HG02840 (cell line): ENCODE measurements around the gene LBHD2.

ENCODE experiments used
- ATAC-seq: cut with Tn5 transposase; IDR thresholded peaks from one replicate; pipeline ENCODE4 v1.9.1; 2021; ENCODE audit warnings: mild to moderate bottlenecking, moderate library complexity, moderate number of reproducible peaks; ENCODE audit not compliant: unreplicated experiment, low FRiP score

Gene LBHD2

DNA sequence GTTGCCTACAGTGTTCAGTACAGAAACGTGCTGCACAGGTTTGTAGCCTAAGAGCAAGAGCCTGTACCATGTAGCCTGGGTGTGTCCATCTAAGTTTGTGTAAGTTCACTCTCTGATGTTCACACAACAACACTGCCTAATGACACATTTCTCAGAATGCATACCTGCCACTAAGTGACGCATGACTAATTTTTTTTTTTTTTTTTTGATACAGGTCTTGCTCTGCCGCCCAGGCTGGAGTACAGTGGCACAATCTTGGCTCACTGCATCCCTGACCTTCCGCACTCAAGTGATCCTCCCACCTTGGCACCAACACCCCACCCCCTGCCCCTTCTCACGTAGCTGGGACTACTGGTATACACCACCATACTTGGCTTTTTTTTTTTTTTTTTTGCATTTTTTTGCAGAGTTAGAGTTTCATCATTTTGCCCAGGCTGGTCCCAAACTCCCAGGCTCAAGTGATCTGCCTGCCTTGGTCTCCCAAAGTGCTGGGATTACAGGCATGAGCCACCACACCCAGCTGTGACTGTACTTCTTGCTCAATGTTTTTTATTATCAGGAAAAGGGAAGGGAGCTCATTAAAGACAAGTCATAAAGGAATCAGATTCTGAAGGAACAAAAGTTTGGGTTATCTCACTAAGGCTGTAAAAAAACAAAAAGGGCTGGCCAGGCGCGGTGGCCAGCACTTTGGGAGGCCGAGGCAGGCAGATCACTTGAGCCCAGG lies 16.6 kb upstream of the LBHD2 start:
- ATAC-seq, result no peak

DNA sequence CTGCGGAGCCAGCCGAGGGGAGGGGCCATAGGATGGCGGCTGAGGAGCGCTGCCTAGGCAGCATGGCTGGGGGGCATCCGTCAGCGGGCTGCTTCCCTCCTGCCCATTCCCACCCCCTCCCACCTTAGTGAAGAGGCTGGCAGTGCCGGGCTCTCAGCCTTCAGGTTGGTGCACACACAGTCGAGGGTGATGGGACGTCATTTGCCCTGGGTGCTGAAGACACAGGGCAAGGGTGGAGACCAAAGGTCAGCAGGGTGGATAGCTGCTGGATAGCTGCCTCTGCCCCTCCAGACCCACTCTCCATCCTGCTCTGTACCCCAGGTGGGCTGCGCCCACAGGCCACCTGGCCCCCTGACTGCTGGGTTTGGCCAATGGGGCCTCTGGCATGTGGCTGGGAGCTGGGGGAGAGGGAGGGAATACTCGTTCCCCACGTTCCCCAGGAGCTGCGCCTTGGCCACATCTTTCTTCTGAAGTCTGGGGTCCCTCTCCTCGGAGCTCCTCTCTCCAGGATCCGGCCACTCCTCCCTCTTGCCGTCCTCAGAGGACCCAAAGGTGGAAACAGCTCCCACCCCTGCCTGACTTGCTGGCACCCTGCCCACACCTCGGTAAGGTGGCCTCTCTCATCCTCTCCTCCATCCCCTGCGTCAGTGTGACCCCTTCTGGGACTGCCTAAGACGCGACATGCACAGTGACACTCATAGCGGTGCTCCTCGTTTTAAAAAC lies 15.5 kb upstream of the LBHD2 start:
- ATAC-seq, result no peak

DNA sequence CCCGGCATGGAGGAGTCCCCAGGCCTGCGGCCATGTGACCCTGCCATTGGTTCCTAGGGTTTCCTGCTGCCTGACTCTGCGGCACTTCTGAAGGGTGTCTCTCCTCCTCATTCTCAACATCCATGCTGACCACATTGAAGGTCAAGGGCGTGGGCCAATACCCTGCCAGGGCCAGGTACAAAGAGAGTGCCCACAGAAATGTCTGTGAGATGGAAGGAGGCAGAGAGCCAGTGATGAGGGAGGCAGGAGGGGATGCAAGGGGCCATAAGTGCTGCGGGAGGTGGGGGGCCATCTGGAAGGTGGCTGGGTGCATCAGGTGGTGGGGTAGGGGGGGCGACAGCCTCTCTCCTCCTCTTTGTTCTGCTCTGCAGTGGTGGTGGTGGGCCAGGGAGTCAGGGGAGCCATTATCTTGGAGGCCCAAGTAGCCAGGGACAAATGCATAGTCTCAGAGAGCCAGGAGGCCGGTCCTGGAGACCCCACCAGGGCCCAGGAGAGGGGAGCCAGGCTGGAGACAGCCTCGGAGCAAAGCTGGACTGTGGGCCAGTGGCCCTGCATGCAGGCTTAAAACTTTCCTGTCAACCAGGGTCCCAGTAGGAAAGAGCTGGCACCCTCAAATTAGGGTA lies 13.6 kb upstream of the LBHD2 start:
- ATAC-seq, result no peak

DNA sequence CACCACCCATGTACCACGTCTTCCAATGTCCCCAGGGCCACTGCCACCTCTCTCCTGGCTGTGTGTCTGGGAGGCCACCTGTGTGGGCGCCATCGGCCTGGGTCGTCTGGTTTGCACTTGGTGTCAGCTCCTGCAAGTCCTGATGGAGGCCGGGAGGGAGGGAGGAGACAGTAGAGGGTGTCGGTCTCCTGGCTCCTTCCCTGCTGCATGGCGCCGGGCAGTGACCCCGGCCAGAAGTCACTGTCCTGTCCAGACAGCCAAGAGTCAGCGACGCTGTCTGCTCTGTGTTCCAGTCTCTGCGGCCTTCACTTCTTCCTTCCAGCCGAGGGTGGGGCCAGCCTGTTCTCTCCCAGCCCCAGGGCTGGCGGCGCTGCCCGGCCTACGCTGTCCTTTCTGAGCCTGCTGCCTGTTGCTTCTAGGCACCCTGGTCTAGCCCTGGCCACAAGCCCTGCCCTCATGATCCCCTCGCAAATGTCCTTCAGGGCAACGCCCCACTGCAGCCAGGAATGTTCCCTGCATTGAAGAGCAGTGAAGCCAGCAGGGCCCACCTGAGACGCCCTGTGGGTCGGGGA lies 13.0 kb upstream of the LBHD2 start:
- no peak for ATAC-seq

- no peak for ATAC-seq
Measured at GRCh38 chr14:103071544-103072251, 12.3 kb upstream of the LBHD2 start.

DNA sequence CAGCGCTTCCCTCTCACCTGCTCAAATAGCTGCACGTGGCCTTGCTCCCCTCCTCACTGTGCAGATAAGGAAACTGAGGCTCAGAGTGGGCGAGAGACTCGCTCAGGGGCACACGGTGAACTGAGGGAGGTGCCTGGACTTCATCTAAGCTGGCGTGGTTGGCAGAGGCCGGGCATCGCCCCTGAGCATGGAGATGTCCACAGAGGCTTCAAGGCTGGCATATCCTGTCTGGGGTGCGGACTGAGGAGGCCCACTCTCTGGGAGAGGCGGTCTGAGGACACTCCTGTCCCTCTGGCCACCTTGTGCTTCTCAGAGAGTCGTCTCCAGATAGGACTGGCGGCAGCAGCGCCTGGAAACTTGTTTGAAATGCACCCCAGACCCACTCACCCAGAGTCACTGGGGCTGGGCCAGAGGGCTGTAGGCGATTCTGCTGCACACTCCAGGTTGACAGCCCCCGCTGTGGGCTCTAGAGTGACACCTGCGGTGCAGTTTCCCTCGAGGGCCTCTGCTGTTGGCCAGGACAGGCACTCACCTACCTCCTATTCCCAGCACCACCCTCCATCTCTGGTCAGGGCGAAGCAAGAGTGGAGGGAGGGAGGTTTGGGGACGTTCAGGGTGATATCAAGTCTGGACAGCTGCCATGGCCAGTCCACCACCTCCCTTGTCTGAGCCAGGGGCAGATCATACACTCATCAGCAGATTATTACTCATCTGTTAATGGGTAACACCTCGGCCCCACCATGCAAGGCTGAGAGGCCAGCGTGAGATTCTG lies 11.2 kb upstream of the LBHD2 start:
- ATAC-seq, result no peak

GRCh38 chr14:103073367-103073875 lies 10.6 kb upstream of the LBHD2 start:
- no peak for ATAC-seq

DNA sequence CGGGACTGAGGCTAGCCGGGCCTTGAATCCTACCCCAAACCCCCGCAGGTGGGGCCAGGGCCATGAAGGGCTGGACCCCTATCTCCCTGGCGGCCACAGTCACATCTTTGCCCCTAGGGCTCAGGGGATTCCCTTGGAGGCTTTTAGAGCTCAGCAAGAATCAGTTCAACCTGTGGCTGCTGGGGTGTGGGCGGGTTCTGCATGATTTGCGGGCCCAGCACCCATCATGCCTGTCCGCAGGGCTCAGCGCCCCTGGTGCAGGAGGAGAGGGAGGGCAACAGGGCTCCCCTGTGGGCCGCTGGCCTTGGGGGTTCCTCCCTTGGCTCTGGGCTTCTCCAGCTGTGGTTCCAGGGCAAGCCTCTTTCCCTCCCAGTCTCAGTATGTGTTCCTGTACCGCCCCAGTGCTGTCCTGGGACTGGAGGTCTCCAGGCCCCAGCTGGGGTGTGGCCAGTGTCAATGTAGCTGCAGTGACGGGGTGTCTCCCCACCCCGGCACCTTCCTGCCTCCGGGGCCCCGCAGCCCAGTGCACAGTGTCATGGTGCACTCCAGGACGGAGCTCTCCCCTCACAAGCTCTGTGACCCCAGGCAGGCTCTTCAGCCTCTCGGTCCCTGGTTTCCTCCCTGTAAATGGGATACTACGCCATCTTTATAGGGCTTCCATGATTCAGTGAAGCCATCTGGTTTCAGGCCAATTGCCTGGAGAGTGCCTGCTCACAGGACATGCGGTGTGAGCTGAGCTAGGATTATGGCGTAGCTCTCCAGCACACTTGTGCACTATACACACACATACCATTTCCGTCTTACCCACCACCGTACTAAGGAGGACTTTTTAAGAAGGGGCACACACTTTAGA lies 9.9 kb upstream of the LBHD2 start:
- ATAC-seq, result no peak

GRCh38 chr14:103074729-103075367 lies 9.2 kb upstream of the LBHD2 start:
- no peak for ATAC-seq

DNA sequence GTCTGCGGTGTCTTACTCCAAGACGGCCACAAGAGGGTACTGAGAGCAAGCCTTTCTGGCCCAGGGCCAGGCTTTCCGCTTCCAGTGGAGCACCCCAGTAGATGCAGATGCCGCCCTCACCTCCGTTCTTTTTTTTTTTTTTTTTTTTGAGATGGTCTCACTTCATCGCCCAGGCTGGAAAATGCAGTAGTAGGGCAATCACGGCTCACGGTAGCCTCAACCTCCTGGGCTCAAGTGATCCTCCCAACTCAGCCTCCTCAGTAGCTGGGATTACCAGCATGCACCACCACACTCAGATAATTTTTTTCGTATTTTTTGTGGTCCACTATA lies 5.6 kb upstream of the LBHD2 start:
- ATAC-seq, result no peak

DNA sequence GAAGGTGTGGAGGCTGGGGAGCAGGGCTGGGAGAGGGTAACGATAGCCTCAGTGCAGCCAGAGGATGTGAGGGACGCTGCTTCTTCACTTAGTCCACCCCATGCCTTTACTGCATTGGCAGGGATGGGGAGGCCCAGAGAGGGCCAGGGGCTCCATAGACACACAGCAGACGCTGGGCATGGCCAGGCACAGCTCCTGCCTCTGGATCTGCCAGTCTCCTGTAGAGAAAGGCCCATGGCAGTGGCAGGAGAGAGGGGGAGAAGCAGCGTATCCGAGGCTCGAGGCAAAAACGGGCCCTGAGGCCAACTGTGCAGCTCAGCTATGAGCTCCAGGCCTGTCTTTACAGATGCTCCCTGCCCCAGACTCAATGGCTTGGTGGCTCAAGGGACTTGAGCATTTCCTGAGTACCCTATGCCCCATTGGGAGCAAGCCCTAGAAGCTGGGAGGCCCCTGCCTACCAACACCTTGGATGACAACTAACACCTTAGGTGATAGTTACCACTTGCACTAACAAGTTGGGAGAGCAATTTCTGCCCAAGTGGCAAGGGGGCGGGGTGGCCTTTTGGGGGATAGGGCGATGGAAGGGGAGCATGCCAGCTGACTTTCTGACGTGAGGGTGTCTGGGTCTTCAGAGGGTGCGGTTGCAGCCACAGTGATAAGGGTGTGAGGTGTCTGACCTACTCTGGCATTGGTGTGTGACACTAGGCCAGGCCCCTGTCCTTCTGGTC lies 5.0 kb upstream of the LBHD2 start:
- ATAC-seq, result no peak

DNA sequence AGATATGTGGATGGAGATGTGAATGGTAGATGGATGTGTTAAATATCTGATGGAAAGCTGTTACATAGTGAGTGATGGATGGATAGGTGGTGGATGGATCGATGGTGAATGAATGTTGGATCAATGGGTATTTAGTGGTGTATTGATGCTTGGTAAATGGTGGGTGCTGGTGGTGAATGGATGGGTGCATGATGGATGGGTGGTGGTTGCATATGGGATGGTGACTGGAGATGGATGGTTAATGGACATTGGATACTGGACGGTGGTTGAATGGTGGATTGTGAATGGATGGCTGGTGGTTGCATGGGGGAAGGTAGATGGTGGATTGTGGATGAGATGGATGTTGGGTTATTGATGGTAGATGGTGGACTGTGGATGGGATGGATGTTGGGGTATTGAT lies 2.1 kb upstream of the LBHD2 start:
- no peak for ATAC-seq

DNA sequence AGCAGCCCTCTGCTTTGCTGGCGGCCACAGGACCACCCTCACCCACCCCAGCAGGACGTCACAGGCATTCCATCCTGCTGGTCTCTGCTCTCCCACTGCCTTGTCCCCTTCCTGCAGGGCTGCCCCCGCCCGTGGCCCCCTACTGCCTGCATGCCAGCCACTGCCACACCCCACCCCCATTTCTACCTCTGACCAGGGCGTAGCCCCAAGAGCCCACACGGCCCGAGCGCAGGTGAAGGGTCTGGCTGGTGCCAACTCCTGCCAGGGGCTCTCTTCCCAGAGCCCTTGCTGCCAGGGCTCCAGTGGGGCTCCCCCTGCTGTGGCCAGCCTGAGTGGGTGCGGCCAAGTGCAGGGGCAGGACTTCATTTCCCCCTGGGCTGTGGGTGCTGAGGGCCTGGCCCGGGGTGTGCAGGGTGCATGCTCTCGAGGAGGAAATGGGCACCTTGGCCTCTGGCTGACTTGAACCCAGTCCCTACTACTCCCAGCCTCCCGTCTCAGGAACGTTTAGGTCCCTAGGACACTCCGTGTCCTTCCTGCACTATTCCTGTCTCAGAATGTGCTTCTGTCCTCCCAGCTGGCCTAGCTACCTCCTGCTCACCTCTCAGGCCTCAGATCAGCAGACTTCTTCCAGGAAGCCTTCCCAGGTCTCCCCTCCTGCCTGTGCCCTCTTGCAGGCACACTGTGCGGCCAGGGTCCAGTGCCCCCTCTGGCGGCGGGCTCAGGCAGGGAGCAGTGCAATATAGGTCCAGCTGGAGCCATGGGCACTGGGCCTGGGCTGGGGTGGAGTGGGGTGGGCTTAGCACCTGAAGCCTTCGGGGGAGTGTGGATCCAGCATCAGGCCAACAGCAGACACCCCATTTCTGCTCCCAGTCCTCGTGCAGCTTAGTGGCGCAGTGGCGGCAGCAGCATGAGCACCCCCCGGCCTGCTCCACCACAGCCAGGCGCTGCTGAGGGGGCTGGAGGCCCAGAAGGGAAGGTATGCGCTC lies 1.4 kb downstream of the LBHD2 start:
- no peak for ATAC-seq

DNA sequence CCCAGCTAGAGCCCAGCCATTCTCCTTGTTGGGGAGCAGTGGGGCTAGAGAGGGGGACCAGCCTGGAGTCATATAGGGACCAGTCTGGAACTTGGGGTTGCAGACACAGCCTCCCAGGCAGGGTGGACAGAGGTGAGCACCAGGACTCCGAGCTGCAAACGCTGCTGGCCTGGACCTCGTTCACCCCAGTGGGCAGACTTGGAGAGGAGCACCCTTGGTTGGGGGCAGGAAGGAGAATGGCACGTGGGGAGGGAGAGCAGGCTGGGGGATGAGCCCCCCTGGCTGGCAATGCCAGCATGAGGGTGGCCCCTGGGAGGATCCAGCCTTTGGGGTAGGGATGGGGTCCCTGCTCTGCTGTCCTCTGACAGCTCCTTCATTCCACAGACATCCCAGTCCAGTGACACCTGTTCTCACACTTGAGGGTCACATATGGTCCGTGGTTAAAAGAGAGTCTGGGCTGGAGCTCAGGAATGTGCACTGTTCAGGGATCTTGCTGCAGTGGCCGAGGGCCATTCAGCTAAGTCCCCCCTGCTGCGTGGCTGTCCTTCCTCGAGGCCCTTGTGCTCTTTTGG lies 2.8 kb downstream of the LBHD2 start:
- no peak for ATAC-seq

DNA sequence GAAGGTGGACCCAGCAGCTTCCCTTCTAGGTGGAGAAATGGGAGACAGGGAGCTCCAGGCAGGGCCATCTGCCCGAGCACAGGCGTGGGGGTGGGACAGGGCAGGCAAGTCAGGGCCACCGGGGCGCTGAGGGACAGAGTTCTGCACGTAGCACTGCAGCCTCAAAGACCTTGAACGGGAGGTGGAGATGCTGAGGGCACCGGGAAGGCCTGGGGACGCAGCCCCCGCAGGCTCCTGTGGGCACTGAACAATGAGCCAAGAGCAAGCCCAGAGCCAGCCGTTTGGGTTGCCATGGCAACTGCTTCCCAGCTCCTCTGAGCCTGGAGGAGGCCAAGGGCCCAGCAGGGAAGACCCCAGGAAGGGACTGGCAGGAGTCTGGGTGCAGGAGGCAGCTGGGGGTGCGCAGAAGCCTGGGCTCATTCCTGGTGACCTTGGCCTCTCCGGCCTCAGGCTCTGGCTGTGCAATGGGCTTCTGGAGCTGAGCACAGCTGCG lies 3.4 kb downstream of the LBHD2 start:
- no peak for ATAC-seq

DNA sequence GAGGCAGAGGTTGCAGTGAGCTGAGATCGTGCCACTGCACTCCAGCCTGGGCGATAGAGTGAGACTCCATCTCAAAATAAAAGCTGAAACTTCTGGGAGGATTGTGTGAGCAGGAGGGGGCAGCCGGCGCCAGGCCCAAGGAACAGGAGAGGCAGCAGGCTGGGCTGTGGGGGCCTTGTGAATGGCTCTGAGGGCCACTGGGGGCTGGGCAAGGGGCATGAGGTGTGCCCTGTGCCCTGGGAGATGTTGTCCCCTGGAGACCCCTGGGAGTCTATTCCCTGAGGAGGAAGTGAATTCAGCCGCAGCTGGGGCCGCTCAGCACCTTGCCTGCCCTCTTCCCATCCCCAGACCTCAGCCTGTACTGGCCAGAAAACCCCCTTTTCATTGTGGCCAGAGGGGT lies 4.9 kb downstream of the LBHD2 start:
- no peak for ATAC-seq
